Midbrain (tissue), 1 donor: ENCODE measurements around the gene HNRNPF.

Experiments
- DNase-seq: peaks from one replicate; lab custom pipeline; 2025; lab: John Stamatoyannopoulos, UW

Gene HNRNPF

DNA sequence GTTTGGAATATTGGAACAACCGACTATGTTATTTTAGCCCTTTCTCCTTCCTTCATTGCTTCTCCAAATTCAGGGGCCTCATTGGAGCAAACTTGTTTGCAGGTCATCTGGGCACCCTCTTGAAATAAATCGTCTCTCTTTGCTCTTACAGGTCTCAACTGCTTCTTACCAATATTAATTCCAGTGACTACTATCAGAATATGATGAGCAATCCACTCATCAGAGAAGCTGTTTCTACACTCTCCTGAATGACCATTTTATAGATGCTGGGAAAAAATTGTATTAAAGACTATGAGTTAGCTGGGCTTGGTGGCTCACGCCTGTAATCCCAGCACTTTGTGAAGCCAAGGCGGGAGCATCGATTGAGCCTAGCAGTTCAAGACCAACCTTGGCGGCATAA, 12.5 kb upstream of the HNRNPF start:
- DNase-seq: no peak

DNA sequence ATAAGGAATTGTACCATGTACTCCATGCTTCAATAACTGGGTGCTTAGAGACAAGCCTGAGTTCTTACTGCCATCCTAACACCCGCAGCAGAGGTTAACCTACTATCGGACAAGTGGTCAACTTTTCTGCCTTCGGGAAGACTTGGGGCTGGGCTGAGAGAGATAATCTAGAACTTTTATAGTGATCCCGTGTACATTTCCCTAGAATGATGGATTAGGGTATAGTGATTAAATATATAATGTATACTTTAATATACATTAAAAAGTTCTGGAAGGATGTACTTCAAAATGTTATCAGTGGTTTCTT, 12.2 kb upstream of the HNRNPF start:
- DNase-seq: no peak

DNA sequence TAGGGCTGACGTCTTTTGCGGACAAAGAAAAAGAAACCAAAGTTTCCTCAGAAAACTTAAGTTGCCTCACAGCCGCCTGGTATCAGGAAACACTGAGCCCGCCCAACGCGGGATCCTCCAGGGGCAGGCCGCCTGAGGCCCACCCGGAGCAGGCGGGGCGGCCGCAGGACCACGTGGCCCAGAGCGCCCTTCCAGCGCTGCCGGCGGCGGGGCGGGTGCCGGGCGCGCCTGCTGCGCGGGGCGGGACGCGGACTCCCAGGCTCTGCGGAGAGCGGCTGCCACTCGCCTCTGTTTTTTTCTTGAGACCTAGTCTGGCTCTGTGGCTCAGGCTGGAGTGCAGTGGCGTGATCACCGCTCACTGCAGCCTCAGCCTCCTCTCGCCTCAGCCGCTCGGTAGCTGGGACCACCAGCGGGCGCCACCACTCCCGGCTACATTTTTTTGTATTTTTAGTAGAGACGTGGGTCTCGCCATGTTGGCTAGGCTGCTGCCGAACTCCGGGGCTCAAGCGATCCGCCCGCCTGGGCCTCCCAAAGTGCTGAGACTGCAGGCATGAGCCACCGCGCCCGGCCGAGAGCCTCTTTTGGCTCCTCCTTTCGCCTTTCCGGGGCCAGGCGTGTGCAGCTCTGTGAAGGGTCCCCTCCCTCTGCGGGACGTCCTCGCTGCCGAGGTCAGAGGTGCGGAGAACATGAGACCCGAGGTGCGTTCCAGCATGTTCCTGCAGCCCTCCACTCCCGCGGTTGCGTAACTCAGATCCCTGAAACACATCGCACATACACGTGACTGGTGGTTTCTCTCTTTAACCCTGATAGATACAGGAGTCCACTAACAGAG, 11.6 kb upstream of the HNRNPF start:
- DNase-seq: peak; percentile 81

DNA sequence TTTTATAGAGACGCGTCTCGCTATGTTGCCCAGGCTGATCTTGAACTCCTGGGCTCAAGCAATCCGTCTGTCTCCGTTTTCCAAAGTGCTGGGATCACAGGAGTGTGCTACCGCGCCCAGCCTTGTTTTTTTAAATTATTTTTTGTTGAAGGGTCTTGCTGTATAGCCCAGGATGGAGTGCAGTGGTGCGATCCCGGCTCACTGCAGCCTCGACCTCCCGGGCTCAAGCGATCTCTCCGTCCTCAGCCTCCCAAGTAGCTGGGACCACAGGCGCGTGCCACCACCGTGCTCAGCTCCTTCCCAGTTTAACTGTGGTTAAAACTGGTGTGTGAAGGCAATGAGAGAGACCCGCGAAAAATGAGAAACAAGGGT, 11.0 kb upstream of the HNRNPF start:
- no peak for DNase-seq

DNA sequence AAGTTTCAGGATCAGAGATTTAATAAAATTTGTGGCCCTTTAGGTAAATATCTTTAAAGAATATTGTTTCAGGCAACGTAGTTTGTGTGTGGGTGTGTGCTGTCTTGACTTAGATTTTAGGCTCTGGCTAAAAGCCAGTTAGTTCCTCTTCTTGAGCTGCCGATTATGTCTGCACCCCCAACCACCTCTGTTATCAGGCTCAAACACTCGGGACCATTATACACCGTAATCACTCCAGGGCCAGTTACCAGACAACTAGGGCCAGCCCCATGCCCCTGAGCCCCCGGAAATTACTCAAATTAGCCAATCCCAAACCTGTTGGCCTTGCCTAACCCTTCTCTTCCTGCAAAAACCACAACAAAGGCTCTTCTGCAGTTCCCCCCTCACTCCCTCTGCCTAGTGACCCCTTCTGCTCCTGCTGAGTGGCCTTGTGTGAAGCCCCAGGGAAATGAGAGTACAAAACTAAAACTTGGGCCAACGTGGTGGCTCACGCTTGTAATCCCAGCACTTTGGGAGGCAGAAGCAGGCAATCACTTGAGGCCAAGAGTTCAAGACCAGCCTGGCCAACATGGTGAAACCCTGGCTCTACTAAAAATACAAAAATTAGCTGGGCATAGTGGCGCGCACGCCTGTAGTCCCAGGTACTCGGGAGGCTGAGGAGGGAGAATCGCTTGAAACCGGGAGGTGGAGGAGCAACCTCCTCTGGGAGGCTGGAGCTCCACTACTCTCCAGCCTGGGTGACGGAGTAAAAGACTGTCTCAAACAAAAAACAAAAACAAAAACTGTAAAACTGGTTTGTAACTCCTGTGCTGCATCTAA, 9.2 kb upstream of the HNRNPF start:
- no peak for DNase-seq

DNA sequence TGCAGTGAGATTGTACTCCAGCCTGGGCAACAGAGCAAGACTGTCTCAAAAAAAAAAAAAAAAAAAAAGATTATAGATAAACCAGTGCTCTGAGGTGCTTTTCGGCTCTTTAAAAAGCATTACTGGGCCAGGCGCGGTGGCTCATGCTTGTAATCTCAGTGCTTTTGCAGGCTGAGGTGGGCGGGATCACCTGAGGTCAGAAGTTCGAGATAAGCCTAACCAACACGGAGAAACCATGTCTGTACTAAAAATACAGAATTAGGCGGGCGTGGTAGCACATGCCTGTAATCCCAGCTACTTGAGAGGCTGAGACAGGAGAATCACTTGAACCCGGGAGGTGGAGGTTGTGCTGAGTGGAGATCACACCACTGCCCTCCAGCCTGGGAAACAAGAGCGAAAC, 6.6 kb upstream of the HNRNPF start:
- DNase-seq: no peak

DNA sequence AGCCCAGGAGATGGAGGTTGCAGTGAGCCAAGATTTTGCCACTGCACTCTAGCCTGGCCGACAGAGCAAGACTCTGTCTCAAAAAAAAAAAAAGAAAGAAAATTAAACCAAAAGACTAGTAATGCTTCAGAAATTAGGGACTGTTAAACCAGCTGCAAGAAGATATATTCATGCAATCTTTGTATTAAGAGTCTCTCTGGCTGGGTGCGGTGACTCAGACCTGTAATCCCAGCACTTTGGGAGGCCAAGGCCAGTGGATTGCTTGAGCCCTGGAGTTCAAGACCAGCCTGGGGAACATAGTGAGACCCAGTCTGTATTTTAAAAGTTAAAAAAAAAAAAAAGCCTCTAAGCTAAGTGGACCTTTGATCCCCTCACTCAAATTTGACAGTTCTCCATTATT, 2.5 kb upstream of the HNRNPF start:
- DNase-seq: no peak

DNA sequence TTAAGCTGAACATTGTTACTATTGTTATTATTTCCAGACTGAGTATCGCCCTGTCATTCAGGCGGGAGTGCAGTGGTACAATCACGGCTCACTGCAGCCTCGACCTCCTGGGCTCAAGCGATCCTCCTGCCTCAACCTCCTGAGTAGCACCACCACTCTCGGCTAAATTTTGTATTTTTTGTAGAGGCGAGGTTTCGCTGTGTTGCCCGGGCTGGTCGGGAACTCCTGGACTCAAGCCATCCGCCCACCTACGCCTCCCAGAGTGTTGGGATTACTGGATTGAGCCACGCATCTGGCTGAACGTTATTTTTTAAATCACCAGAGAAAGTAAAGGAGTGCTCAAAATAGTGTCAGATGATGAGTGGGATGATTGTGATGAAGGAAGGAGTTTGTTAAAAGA, 1.4 kb upstream of the HNRNPF start:
- no peak for DNase-seq

DNA sequence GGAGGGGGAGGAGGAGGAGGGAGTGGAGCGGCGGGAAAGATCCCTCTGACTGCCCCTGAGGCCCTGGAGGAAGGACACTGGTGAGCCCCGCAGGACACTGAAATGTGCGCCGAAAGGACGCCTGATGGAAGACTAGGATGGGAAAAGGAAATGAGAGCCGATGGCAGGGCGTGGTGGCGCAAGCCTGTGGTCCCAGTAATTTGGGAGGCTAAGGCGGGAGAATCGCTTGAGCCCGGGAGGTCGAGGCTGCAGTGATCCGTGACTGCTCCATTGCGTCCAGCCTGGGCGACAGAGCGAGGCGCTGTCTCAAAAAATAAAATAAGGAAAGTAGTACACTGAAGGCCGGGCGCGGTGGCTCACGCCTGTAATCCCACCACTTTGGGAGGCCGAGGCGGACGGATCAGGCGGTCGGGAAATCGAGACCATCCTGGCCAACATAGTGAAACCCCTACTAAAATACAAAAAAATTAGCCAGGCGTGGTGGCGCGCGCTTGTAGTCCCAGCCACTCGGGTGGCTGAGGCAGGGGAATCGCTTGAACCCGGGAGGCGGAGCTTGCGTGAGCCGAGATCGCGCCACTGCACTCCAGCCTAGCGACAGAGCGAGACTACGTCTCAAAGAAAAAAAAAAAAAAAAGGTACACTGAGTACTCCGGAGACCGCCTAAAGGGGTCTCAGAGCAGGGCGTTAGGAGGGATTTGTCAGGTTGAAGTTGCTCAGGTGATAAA, 561 bp upstream of the HNRNPF start:
- DNase-seq: no peak

DNA sequence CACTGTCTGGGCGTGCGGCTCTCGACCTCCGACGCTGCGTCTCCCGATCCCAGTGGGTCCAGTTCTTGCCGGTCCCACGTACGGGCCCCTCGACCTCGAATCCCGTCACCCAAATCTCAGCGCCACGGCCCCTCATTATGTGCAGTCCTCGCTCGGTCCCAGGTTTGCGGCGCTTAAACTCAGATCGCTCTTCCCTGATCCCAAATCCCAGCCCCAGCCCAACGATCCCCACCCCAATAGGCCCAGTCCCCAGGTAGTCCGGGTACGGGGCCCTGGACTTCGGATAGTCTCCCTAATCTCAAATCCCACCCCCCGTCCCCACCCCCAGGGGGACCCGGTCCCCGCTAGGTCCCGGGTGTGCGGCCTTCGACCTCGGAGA, 666 bp downstream of the HNRNPF start:
- no peak for DNase-seq

DNA sequence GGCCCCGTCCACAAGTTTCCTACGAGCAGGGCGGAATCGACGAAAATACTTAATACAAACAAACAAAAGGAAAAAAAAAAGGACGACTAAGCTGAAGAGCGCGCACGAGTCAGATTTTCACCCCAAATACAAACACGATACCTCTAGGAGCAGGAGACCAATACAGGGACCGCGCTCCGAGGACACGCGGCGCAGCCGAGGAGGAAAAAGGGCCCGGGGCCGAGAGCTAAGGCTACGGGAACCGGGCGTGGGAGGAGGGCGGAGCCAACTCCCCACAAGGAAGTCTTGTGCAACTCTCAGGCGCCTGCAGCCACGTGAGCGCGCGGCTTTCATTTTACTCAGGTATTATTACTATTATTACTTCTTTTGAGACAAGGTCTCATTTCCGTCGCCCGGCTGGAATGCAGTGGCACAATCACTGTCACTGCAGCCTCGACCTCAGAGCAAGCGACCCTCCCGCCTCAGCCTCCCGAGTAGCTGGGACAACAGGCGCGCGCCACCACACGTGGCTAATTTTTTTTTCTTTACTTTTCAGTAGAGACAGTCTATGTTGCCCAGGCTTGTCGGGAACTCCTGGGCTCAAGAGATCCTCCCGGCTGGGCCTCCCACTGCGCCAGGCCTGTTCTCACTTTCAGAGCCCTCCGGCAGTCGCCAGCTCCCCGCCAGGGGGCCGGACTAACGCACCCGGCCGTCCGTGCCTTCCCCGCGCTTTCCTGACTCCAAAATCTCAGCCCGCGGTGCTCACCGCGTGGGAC, 1.2 kb downstream of the HNRNPF start:
- DNase-seq: peak; percentile 79

DNA sequence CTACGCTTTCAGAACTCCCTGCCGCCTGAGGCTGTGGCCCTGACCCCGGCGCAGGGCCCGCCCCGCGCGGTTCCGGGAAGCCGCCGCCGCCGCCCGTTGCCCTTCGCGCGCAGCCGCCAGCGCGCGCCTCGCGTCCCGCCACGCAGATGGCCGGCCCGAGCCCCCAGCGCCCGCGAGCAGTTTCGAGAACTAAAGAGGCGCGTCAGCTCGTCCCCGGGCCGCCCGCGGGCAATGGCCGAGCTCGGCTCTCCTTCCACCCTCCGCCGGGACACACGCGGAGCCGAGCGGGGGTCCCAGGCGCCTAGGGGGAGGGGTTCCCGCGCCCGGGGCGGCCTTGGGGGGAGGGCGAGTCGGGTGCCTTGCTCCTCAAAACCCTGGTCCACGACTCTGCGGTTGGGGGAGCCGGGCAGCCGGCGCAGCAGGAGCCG, 1.8 kb downstream of the HNRNPF start:
- DNase-seq: peak; percentile 47

DNA sequence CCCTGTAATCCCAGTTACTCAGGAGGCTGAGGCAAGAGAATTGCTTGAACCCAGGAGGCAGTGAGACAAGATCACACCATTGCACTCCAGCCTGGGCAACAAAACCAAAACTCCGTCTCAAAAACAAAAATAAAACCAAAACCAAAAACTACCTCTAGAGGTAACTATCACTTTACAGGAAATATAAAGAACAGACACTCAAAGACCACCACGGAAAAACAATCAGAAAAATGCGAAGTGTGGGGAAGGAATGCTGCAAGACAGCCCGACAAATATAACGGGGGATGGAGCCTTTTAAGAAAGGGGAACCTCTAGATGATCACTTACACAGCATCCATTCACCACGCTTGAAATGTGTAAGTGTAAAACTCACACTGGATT, 4.3 kb downstream of the HNRNPF start:
- no peak for DNase-seq

DNA sequence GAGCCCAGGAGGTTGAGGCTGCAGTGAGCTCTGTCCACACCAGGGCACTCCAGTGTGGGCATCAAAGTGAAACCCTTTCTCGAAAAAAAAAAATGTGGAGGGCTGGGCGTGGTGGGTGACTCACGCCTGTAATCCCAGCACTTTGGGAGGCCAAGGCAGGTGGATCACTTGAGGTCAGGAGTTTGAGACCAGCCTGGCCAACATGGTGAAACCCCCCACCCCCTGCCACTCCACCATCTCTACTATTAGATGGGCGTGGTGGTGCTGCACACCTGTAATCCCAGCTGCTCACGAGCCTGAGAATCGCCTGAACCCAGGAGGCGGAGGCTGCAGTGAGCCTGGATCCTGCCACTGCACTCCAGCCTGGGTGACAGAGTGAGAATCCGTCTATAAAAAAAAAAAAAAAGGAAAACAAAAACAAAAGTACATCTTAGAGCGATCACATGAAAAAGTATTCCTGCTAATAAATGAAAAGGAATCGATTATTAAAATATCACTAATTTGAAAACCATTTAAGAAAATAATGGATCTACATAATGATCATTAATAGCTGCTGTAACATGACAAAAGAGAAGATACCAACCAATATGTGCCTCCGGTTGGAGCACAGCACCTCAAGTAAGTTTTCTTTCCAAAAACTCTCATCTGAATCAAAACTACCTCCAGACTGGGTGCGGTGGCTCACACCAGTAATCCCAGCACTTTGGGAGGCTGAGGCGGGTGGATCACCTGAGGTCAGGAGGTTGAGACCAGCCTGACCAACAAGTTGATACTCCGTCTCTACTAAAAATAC, 4.9 kb downstream of the HNRNPF start:
- DNase-seq: no peak

DNA sequence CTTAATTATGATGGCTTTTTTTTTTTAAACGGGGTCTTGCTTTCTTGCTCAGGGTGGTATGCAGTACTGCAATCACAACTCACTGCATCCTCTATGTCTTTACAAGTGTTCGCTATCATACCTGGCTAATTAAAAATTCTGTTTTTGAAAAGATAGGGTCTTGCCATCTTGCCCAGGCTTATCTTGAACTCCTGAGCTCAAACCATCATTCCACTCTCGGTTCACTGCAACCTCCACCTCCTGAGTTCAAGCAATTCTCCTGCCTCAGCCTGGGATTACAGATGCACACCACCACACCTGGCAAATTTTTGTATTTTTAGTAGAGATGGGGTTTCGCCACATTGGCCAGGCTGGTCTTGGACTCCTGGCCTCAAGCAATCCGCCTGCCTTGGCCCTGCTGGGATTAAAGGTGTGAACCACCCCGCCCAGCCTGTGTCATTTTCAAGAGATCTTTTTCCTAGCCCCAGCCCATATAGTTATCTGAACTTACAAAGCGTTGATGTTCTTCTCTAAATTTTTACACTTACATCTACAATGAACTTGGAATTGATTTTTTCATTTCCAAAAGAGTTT, 6.0 kb downstream of the HNRNPF start:
- DNase-seq: no peak

DNA sequence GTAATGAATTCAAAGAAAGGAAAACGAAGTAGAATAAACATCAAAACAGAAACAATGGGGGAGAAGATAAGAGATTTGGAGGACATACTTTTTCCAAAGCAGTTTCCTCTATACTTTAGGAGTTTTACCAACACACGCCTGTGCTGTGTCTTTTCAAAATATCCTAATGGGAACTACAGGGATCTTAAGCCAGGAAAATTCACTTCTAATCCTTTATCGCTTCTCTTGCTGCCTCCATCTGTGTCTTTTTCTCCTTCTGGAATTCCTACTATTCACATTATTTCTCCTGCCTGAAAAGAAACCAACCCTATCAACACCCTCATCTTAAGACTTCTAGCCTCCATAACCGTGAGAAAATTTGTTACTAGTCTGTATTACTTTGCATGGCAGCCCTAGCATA, 6.8 kb downstream of the HNRNPF start:
- no peak for DNase-seq

DNA sequence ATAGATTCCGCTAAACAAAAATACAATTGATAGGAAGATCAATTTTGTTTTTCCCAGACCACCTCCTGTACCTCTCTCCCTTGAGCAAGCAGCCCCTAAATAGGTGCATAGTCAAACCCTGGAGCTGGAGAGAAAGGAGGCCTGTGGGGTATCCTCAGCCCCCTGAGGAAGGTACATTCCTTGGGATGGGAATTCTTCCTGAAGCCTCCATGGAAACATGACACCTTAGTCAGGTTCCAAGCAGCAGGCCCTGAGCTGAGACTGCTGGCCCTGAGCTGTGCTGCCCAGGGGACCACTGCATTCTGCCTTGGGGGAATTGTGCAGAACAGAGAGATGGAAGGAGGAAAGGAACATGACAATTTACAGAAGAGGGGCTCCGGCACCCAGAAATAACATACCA, 7.4 kb downstream of the HNRNPF start:
- DNase-seq: no peak

DNA sequence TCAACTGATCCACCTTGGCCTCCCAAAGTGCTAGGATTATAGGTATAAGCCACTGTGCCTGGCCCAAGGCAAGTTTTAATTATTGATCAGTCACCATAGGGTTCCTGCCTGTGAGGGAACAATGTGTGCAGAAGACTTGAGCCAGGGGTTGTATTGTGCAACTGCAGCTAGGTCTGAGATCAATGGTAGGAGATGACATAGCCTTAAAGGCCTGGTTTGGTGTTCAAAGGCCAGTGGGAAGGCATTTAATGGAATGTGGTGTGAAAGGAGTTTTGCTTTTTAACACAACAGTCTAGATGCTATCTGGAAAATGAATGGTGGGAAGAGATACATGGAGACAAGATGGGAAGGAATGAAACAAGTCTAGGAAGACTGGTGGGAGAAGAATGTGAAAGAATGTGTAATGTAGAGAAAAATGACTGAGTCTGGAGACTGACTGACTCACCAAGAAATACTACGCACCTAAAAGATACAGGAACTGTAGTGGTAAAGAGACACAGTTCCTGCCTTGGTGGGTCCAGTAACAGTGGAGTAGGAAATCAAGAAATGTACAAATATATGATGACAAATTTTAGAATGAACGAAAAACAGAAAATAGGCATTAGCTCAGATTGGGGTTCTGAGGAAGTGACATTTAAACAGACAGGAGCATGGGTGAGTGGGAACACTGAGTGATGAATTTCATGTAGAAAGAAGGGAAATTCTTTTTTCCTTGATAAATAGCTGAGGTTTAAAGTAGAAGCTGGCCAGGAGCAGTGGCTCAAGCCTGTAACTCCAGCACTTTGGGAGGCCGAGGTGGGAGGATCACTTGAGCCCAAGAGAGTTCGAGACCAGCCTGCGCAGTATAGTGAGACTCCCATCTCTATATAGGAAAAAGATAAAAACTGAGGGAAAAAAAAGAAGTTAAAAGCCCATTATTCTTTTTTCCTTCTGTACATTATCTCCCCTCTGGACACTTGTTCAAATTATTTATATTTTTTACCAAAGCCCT, 9.4 kb downstream of the HNRNPF start:
- no peak for DNase-seq

DNA sequence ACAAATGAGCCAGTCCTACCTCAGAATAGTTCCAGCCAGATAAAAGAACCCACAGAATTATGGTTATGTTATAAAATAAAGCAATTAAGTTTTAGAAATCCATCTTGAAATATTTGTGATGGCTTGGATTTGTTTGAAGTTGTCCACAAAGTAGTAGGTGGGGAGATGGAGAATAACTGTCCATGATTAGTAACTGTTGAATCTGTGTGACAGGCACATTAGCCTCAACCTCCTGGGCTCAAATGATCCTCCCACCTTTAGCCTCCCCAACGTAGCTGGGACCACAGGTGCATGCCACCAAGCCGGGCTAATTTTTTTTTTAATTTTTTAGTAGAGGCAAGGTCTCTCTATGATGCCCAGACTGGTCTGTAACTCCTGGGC, 10.1 kb downstream of the HNRNPF start:
- DNase-seq: no peak
